HG02610 (cell line): Measurements from ENCODE around the gene REPS1.
"Not testable (repeated sequence)": the region's sequence is repeated elsewhere in the genome, so short reads cannot be mapped to it uniquely, and the experiment has no call there.

Source experiments
- ATAC-seq: cut with Tn5 transposase; IDR thresholded peaks from one replicate; pipeline ENCODE4 v1.9.1; 2021; ENCODE audit warnings: mild to moderate bottlenecking, moderate library complexity; ENCODE audit not compliant: unreplicated experiment

REPS1 gene

GRCh38 chr6:138987643-138988468, at the start of gene REPS1:
Gene REPS1, minus strand, starts transcription at chr6:138988253. Its CDS starts 571 bp downstream, at chr6:138987682.
- peak; percentile 91 for ATAC-seq

- ATAC-seq, result no peak
These were observed 49.4 kb upstream of the REPS1 start for GRCh38 chr6:139037490-139037889.

- ATAC-seq, result peak; percentile 51
These were observed 42.3 kb upstream of the REPS1 start for GRCh38 chr6:139030228-139030963.

GRCh38 chr6:139029470-139030227, 41.6 kb upstream of the REPS1 start:
- ATAC-seq, result peak; percentile 20

GRCh38 chr6:139028658-139029469, 40.8 kb upstream of the REPS1 start, which contains the start of gene ABRACL:
Gene ABRACL, plus strand, starts transcription at chr6:139028745. Its CDS starts 5,416 bp downstream, at chr6:139034161.
- ATAC-seq, result peak; percentile 71

GRCh38 chr6:139028215-139028657, 40.2 kb upstream of the REPS1 start:
- ATAC-seq, result peak; percentile 3

- ATAC-seq, result peak; percentile 33
These were observed 39.6 kb upstream of the REPS1 start for GRCh38 chr6:139027620-139028182.

GRCh38 chr6:139025416-139025815, 37.4 kb upstream of the REPS1 start:
- not testable (repeated sequence) for ATAC-seq

GRCh38 chr6:139020689-139021088, 32.6 kb upstream of the REPS1 start:
- ATAC-seq, result no peak

GRCh38 chr6:139019722-139020121, 31.7 kb upstream of the REPS1 start:
- no peak for ATAC-seq

- no peak for ATAC-seq
These were observed 29.2 kb upstream of the REPS1 start for GRCh38 chr6:139017227-139017626.

- peak; percentile 95 for ATAC-seq
These were observed 28.5 kb upstream of the REPS1 start for GRCh38 chr6:139016337-139017213.

- no peak for ATAC-seq
These were observed 26.9 kb upstream of the REPS1 start for GRCh38 chr6:139014945-139015344.

GRCh38 chr6:139013185-139013800, 25.2 kb upstream of the REPS1 start:
- no peak for ATAC-seq

- no peak for ATAC-seq
These were observed 23.9 kb upstream of the REPS1 start for GRCh38 chr6:139011980-139012379.

GRCh38 chr6:139010674-139011073, 22.6 kb upstream of the REPS1 start:
- no peak for ATAC-seq

- no peak for ATAC-seq
These were observed 20.1 kb upstream of the REPS1 start for GRCh38 chr6:139008117-139008516.

GRCh38 chr6:139007428-139007827, 19.4 kb upstream of the REPS1 start:
- no peak for ATAC-seq

GRCh38 chr6:139006477-139006876, 18.4 kb upstream of the REPS1 start:
- ATAC-seq, result no peak
